H1 (cell line): ENCODE results near the gene ARFGEF3. TPM values are rescaled to one million over a fixed set of nuclear protein-coding genes. Genes with fewer than 3 reads are reported as not detected.

Experiments used
- CTCF ChIA-PET: fragments of 300-600 bp; sonication (Branson Sonifier 250); formaldehyde crosslinking; loops from one replicate; lab custom pipeline; 2021; ENCODE audit not compliant: partially characterized antibody; lab: Charles Lee
- POLR2A ChIA-PET: fragments of 300-600 bp; sonication (Branson Sonifier 250); formaldehyde crosslinking; loops from one replicate; lab custom pipeline; 2021; ENCODE audit warnings: inconsistent platforms; ENCODE audit not compliant: partially characterized antibody; lab: Charles Lee
- DNase-seq, 2 experiments: peaks; one replicate each; pipeline versions ENCODE4 v3.0.0 to v3.0.0-alpha.2; 2010 to 2022; ENCODE audit warnings: low spot score in 2 of 2, low read depth in 1 of 2, mixed read lengths in 1 of 2
- FAIRE-seq: peaks from 2 replicates; lab custom pipeline; 2011; peaks lifted over from hg19 to GRCh38; lab: Jason Lieb, UNC
- H2AFZ ChIP-seq: 2 replicates; pipeline ENCODE4 v1.8.1; 2012; ENCODE audit warnings: low read length, inconsistent platforms
- H2AK5ac ChIP-seq: 2 replicates; pipeline ENCODE4 v1.6.1; 2013; ENCODE audit warnings: low read depth, low read length
- H2BK120ac ChIP-seq: replicated peaks from 2 replicates; pipeline ENCODE3; 2013; ENCODE audit warnings: low read depth, low read length, inconsistent platforms
- H2BK12ac ChIP-seq: 2 replicates; pipeline ENCODE4 v1.6.1; 2013; ENCODE audit warnings: low read depth, low read length
- H2BK15ac ChIP-seq: 2 replicates; pipeline ENCODE4 v1.6.1; 2013; ENCODE audit warnings: low read length
- H2BK20ac ChIP-seq: 2 replicates; pipeline ENCODE4 v1.6.1; 2013; ENCODE audit warnings: low read length
- H2BK5ac ChIP-seq: 2 replicates; pipeline ENCODE4 v1.6.1; 2013; ENCODE audit warnings: low read depth, low read length
- H3K14ac ChIP-seq: 2 replicates; pipeline ENCODE4 v1.6.1; 2013; ENCODE audit warnings: inconsistent platforms; ENCODE audit not compliant: insufficient read length
- H3K18ac ChIP-seq: 2 replicates; pipeline ENCODE4 v1.6.1; 2013; ENCODE audit warnings: low read length; ENCODE audit errors: extremely low read depth
- H3K23ac ChIP-seq: 2 replicates; pipeline ENCODE4 v1.6.1; 2013; ENCODE audit warnings: inconsistent platforms; ENCODE audit not compliant: insufficient read length
- H3K23me2 ChIP-seq: 2 replicates; pipeline ENCODE4 v1.6.1; 2013; ENCODE audit warnings: low read depth, low read length
- H3K27ac ChIP-seq: 2 replicates; pipeline ENCODE4 v1.6.1; 2011; ENCODE audit warnings: low read depth, low read length, inconsistent platforms
- H3K27me3 ChIP-seq, 4 experiments: replicated peaks in 1 of 4; 1 replicate in 1 of 4; 2 replicates in 3 of 4; pipeline versions ENCODE4 v1.6.1 to v1.8.1; 2011 to 2013; ENCODE audit warnings: low read length in 3 of 4, mild to moderate bottlenecking in 3 of 4, inconsistent platforms in 2 of 4, mixed read lengths in 2 of 4, moderate library complexity in 1 of 4; ENCODE audit not compliant: control insufficient read depth in 3 of 4, insufficient read depth in 3 of 4; ENCODE audit errors: extremely low read depth in 1 of 4
- H3K36me3 ChIP-seq, 4 experiments: 2 replicates each; pipeline versions ENCODE4 v1.6.1 to v1.8.1; 2011 to 2013; ENCODE audit warnings: mild to moderate bottlenecking in 4 of 4, low read length in 3 of 4, moderate library complexity in 2 of 4, control low read depth in 1 of 4, inconsistent platforms in 1 of 4; ENCODE audit not compliant: insufficient read depth in 4 of 4, control insufficient read depth in 2 of 4
- H3K4ac ChIP-seq: replicated peaks from 2 replicates; pipeline ENCODE3; 2013; ENCODE audit warnings: low read length, low read depth, mixed read lengths, inconsistent platforms; ENCODE audit not compliant: insufficient read length
- H3K4me1 ChIP-seq, 4 experiments: replicated peaks in 1 of 4; 1 replicate in 1 of 4; 2 replicates in 3 of 4; pipeline versions ENCODE4 v1.6.1 to v1.8.1; 2011 to 2013; ENCODE audit warnings: low read length in 3 of 4, inconsistent platforms in 2 of 4, mixed read lengths in 1 of 4; ENCODE audit not compliant: insufficient read depth in 4 of 4, control insufficient read depth in 3 of 4
- H3K4me2 ChIP-seq, 2 experiments: 2 replicates each; pipeline versions ENCODE4 v1.6.1 to v1.8.1; 2011 to 2013; ENCODE audit warnings: low read depth in 2 of 2, low read length in 2 of 2, control low read depth in 1 of 2, inconsistent platforms in 1 of 2, mild to moderate bottlenecking in 1 of 2; ENCODE audit not compliant: insufficient read depth in 1 of 2
- H3K4me3 ChIP-seq, 4 experiments: fragments of 200-600, 300-600 bp in 1 of 4; sonication (generic), shearing (Covaris generic), sonication (Bioruptor Twin) in 1 of 4; 2 replicates each; pipeline versions ENCODE4 v1.5.1 to v1.8.1; 2011 to 2016; ENCODE audit warnings: low read length in 4 of 4, low read depth in 3 of 4, control low read depth in 2 of 4, inconsistent platforms in 2 of 4, mild to moderate bottlenecking in 2 of 4, mixed read lengths in 1 of 4, moderate library complexity in 1 of 4; ENCODE audit not compliant: insufficient read depth in 2 of 4; ENCODE audit errors: extremely low read depth in 1 of 4
- H3K56ac ChIP-seq: replicated peaks from 2 replicates; pipeline ENCODE3; 2013; ENCODE audit warnings: low read depth, mild to moderate bottlenecking, mixed read lengths, low read length, inconsistent platforms; ENCODE audit not compliant: insufficient read length
- H3K79me1 ChIP-seq: 2 replicates; pipeline ENCODE4 v1.6.1; 2013; ENCODE audit warnings: low read depth, low read length, control low read depth
- H3K79me2 ChIP-seq, 2 experiments: 2 replicates each; pipeline versions ENCODE4 v1.6.1 to v1.8.1; 2012 to 2013; ENCODE audit warnings: low read length in 2 of 2, mild to moderate bottlenecking in 2 of 2, inconsistent platforms in 1 of 2; ENCODE audit not compliant: insufficient read depth in 2 of 2, control insufficient read depth in 1 of 2
- H3K9ac ChIP-seq, 4 experiments: replicated peaks in 1 of 4; 1 replicate in 1 of 4; 2 replicates in 3 of 4; pipeline versions ENCODE4 v1.6.1 to v1.8.1; 2011 to 2013; ENCODE audit warnings: low read depth in 3 of 4, low read length in 3 of 4, control low read depth in 2 of 4, mild to moderate bottlenecking in 2 of 4, moderate library complexity in 2 of 4, inconsistent platforms in 1 of 4; ENCODE audit errors: extremely low read depth in 1 of 4
- H3K9me3 ChIP-seq, 2 experiments: 2 replicates each; pipeline versions ENCODE4 v1.6.1 to v1.8.1; 2012 to 2013; ENCODE audit warnings: mild to moderate bottlenecking in 2 of 2, moderate library complexity in 2 of 2, control low read depth in 1 of 2, inconsistent platforms in 1 of 2, low read depth in 1 of 2, low read length in 1 of 2, mixed read lengths in 1 of 2; ENCODE audit not compliant: insufficient read depth in 2 of 2
- H4K20me1 ChIP-seq, 2 experiments: replicated peaks in 1 of 2; 2 replicates each; pipeline versions ENCODE3 to v1.8.1; 2011 to 2013; ENCODE audit warnings: inconsistent platforms in 2 of 2, low read length in 2 of 2, mild to moderate bottlenecking in 1 of 2; ENCODE audit not compliant: insufficient read depth in 2 of 2, control insufficient read depth in 1 of 2
- H4K5ac ChIP-seq: 2 replicates; pipeline ENCODE4 v1.6.1; 2013; ENCODE audit warnings: low read length, low read depth, mixed read lengths, inconsistent platforms; ENCODE audit not compliant: insufficient read length
- H4K8ac ChIP-seq: 2 replicates; pipeline ENCODE4 v1.8.0; 2013; ENCODE audit warnings: mild to moderate bottlenecking, moderate library complexity, low read length, inconsistent platforms; ENCODE audit not compliant: insufficient read depth; ENCODE audit errors: extremely low read depth
- H4K91ac ChIP-seq: replicated peaks from 2 replicates; pipeline ENCODE3; 2013; ENCODE audit warnings: low read length, mixed read lengths, inconsistent platforms; ENCODE audit not compliant: insufficient read length
- ASH2L ChIP-seq: fragments of 200-600, 300-600 bp; sonication (generic); IDR thresholded peaks from one replicate; pipeline ENCODE4 v1.7.1; 2017; ENCODE audit warnings: low read length
- ATF2 ChIP-seq: IDR thresholded peaks from 2 replicates; pipeline ENCODE4 v1.6.1; 2012; ENCODE audit warnings: low read length, inconsistent platforms
- ATF3 ChIP-seq: IDR thresholded peaks from 2 replicates; pipeline ENCODE4 v1.6.1; 2011; ENCODE audit warnings: low read depth, mild to moderate bottlenecking, low read length; ENCODE audit not compliant: insufficient read depth
- HDAC2 ChIP-seq, 2 experiments: fragments of 300-600 bp in 1 of 2; sonication (generic) in 1 of 2; IDR thresholded peaks; 2 replicates each; pipeline ENCODE4 v1.6.1; 2011 to 2012; ENCODE audit warnings: low read depth in 2 of 2, low read length in 2 of 2, mild to moderate bottlenecking in 2 of 2, moderate library complexity in 2 of 2, borderline replicate concordance in 1 of 2, inconsistent platforms in 1 of 2
- RXRA ChIP-seq: IDR thresholded peaks from 2 replicates; pipeline ENCODE4 v1.6.1; 2011; ENCODE audit warnings: low read depth, mild to moderate bottlenecking, low read length, moderate library complexity; ENCODE audit not compliant: insufficient read depth
- SP1 ChIP-seq: IDR thresholded peaks from 2 replicates; pipeline ENCODE4 v1.6.1; 2011; ENCODE audit warnings: low read depth, low read length
- TAF1 ChIP-seq: IDR thresholded peaks from 2 replicates; pipeline ENCODE4 v1.6.1; 2011; ENCODE audit warnings: mild to moderate bottlenecking, low read depth, low read length
- TAF7 ChIP-seq: optimal IDR thresholded peaks from 2 replicates; pipeline ENCODE3; 2011; ENCODE audit warnings: low read depth, mild to moderate bottlenecking, inconsistent platforms, low read length, moderate library complexity, borderline replicate concordance
- TCF12 ChIP-seq: IDR thresholded peaks from 2 replicates; pipeline ENCODE4 v1.6.1; 2011; ENCODE audit warnings: low read depth, mild to moderate bottlenecking, low read length
- WGBS, 2 experiments: shearing (Covaris generic) in 1 of 2; methylation state at CpG; one replicate each; pipeline versions ENCODE4 v1.1.6 to v1.1.7; 2013 to 2015; ENCODE audit warnings: low lambda C conversion rate in 2 of 2, mixed read lengths in 2 of 2, inconsistent platforms in 1 of 2, low coverage in 1 of 2, missing lambda C conversion rate in 1 of 2; ENCODE audit not compliant: insufficient replicate concordance in 2 of 2, insufficient coverage in 1 of 2, insufficient read length in 1 of 2; ENCODE audit errors: extremely low coverage in 1 of 2, missing lambda C conversion rate in 1 of 2; 5-methylcytosine and 5-hydroxymethylcytosine counted together
- polyA plus RNA-seq, 7 experiments: library from polyadenylated mRNA; depleted of rRNA in 3 of 7; stranded (reverse) in 5 of 7; unstranded in 2 of 7; fragments of >200 nt in 5 of 7; fragments of 200-250 nt in 2 of 7; gene quantifications; 1 replicate in 5 of 7; 2 replicates in 1 of 7; 4 replicates in 1 of 7; pipeline versions ENCODE4 v1.2.1 to v1.2.3, GENCODE V29; 2011 to 2013; ENCODE audit warnings: missing spikeins in 2 of 7, mixed read lengths in 2 of 7
- total RNA-seq: library from RNA; stranded (reverse); fragmentation: NEBNext Ultra II Directional; extraction: Animal tissue kit (Norgen Biotek cat#: 25700); gene quantifications from 2 replicates; pipeline ENCODE4 v1.2.1, GENCODE V29; 2021

Gene ARFGEF3
- total and polyA plus RNA-seq, 2 of the 8 experiments (the other 6 are each of a cell fraction or from before 2014, with no cell fraction given) = 5.8 to 23.2 TPM

- no peak overlapping the region for H2BK20ac ChIP-seq
- no peaks in the 10 kb centered on the region for H3K9me3 ChIP-seq
- H4K5ac ChIP-seq = no peak overlapping the region
- FAIRE-seq = no peak
- no peak overlapping the region for H3K56ac ChIP-seq
- no peak overlapping the region for H4K91ac ChIP-seq
- 92% methylated on average over 11 of the region's 11 CpGs; no CpG with 5 or more reads in 1 of the 2 experiments for WGBS, 2 experiments
- H2AK5ac ChIP-seq = no peak overlapping the region
- no peaks in the 10 kb centered on the region for H4K20me1 ChIP-seq
- H2BK12ac ChIP-seq = no peak overlapping the region
- H3K23me2 ChIP-seq = no peaks in the 10 kb centered on the region
- no peak overlapping the region for H2BK120ac ChIP-seq
- CTCF ChIA-PET = no interaction called here
- no peaks in the 10 kb centered on the region for H3K79me2 ChIP-seq
- H3K23ac ChIP-seq = no peak overlapping the region
- POLR2A ChIA-PET = no interaction called here
- no peak overlapping the region for H3K18ac ChIP-seq
- H3K4ac ChIP-seq = no peak overlapping the region
- H4K8ac ChIP-seq = no peak overlapping the region
- no peak overlapping the region for H2BK15ac ChIP-seq
- H2AFZ ChIP-seq = no peak overlapping the region
- H3K14ac ChIP-seq = no peak overlapping the region
- DNase-seq = no peak
- no peak overlapping the region for H2BK5ac ChIP-seq
- no peaks in the 10 kb centered on the region; a peak in 1 of 7 replicates for H3K4me1 ChIP-seq
- H3K36me3 ChIP-seq = no peaks in the 10 kb centered on the region; a peak in 1 of 8 replicates
- H3K27me3 ChIP-seq = no peaks in the 10 kb centered on the region
- H3K4me3 ChIP-seq = no peak overlapping the region
- no peaks in the 10 kb centered on the region for H3K79me1 ChIP-seq
- H3K27ac ChIP-seq = no peak overlapping the region
- H3K4me2 ChIP-seq = no peak overlapping the region
- H3K9ac ChIP-seq = no peak overlapping the region
- TF ChIP-seq TAF1 (no peak), ATF3 (no peak), SP1 (no peak), ASH2L (no peak), TCF12 (no peak), HDAC2 (IDR thresholded peaks at IDR 0.05; ENCODE audit: borderline replicate concordance in 1 of 2, low read depth in 2 of 2, low read length in 2 of 2) (no peak), TAF7 (no peak), RXRA (no peak), ATF2 (no peak)
Observed at GRCh38 chr6:138229663-138230179, 68.0 kb downstream of the ARFGEF3 start.
